ENCODE results near the gene RNF114.
A peak's percentile ranks its signal among the peaks of the same experiment; 100 is the strongest.

The RNF114 gene

GRCh38 chr20:49904440-49905214, 31.6 kb upstream of the RNF114 start:
- DNase-seq: no peak

DNA sequence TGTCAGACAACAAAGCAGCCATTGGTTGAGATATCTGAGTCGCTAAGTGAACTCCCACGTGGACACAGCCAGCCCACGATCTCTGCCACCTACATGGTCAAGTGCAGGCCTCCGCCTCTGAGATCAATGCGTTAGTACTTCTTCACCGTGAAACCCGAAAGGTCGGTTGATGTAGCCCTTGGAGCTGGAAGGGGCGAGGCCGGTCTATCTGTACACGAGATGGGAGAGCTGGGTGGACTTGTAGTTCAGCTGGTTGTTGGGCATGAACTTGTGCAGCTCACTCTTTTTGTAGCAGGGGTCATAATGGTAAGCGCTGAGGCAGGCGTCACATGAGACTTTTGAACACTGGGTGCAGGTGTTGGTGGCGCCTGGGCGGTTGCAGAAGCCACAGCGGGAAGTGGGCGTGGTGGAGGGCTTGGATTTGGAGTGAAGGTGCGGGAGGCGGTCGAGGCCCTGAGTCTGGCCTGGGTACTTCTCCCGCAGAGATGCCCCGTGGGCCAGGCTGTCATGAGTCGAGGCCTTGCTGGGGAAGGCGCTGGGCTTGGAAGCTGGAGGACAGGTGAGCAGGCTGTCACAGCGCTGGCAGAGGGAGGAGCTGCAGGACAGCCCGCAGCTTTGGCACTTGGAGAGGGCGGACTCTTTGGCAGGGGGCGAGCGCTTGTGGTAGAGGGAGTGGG, 30.6 kb upstream of the RNF114 start:
- DNase-seq: no peak

- no peak for DNase-seq
These were observed 30.0 kb upstream of the RNF114 start for GRCh38 chr20:49906101-49906604.

- DNase-seq: no peak
These were observed 29.5 kb upstream of the RNF114 start for GRCh38 chr20:49906615-49907154.

- DNase-seq: no peak
These were observed 28.6 kb upstream of the RNF114 start for GRCh38 chr20:49907405-49908257.

DNA sequence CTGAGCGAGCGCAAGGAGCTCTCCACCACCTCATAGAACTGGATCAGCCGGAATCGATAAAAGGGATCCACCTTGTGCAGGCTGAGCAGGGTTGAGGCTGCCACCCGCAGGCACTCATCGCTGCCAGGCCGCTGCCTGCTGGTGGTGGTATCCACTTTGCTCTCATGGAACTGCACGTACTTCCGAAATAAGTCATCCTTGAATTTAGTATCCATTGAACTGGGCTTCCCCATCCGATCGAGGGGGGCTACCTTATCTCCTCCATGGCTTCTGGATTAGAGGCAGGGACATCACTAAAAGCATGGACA, 28.0 kb upstream of the RNF114 start:
- DNase-seq: no peak

GRCh38 chr20:49909499-49910339, 26.5 kb upstream of the RNF114 start:
- DNase-seq: no peak

DNA sequence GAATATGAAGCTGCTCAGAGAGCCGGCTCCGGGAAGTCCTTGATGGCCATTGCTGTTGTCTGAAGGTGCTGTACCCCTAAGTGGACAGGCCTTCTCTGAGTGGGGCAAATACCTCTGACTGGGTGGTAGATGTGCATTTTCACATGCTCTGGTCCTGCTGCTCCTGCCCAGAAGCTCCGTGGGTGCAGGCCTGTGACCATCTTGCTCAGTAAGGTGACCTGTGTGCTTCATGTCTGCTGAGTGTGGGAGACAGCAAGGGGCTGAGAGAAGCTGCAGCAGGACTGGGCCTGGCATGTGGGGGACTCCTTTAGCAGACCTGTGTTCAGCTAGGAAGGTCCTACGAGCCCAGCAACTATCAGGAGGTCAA, 25.9 kb upstream of the RNF114 start:
- no peak for DNase-seq

GRCh38 chr20:49913399-49914047, 22.7 kb upstream of the RNF114 start:
- no peak for DNase-seq

DNA sequence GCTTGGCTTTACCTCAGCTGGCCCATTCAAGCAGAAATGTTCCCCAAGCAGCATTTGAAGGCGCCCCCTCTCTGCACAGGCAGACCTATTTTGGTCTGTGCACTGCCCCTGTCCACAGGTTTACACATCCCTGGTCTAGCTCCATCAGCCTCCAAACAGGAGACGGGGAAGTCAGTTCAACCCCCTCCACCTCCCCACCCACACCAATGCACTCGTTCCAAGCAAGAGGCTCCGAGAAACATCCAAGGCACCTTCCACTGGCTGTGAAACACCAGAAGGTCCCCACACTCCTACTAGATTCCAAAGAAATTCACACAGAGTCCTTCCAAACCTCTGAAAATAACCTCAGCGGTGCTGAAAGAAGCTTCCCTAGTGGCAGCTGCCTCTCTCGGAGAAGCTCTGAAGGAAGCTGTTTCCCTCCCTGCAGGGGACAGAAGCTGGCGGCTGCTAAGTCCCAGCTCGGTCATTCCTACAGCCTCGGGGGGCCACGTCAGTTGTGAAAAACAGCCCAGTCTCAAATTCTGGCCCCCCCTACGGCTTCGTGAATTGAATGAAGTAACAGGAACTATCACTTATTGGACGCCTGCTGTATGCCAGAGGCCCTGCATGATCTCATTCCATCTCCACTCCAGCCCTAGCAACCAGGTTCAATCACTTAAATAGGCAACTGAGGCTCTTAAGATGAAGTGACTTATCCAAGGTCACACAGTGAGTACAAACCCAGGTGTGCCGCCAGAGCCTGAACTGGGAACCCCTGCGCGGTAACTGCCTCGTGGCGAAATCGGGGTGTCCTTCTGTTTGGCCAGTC, 21.7 kb upstream of the RNF114 start:
- no peak for DNase-seq

- DNase-seq: no peak
These were observed 21.1 kb upstream of the RNF114 start for GRCh38 chr20:49915118-49915379.

GRCh38 chr20:49915380-49916145, 20.6 kb upstream of the RNF114 start, which contains the start of gene SPATA2:
SPATA2 (minus strand) TSS chr20:49915529; CDS start chr20:49908490, 7,039 bp downstream.
- DNase-seq: peak; percentile 78 to 95 (median 87)

GRCh38 chr20:49916146-49917002, 19.8 kb upstream of the RNF114 start:
- DNase-seq: no peak

GRCh38 chr20:49918446-49918845, 17.8 kb upstream of the RNF114 start:
- DNase-seq: no peak

DNA sequence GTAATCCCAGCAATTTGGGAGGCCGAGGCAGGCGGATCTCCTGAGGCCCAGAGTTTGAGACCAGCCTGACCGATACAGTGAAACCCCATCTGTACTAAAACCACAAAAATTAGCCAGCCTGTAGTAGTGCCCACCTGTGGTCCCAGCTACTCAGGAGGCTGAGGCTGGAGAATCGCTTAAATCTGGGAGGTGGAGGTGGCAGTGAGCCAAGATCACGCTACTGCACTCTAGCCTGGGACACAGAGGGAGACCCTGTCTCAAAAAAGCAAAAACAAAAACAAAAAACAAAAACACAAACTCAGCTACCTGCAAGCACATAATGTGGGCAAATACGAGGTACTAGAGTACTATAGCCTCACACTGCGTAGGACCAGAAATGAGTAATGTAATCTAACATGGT, 17.2 kb upstream of the RNF114 start:
- no peak for DNase-seq

GRCh38 chr20:49919461-49919860, 16.7 kb upstream of the RNF114 start:
- no peak for DNase-seq

- no peak for DNase-seq
These were observed 11.9 kb upstream of the RNF114 start for GRCh38 chr20:49924247-49924646.

DNA sequence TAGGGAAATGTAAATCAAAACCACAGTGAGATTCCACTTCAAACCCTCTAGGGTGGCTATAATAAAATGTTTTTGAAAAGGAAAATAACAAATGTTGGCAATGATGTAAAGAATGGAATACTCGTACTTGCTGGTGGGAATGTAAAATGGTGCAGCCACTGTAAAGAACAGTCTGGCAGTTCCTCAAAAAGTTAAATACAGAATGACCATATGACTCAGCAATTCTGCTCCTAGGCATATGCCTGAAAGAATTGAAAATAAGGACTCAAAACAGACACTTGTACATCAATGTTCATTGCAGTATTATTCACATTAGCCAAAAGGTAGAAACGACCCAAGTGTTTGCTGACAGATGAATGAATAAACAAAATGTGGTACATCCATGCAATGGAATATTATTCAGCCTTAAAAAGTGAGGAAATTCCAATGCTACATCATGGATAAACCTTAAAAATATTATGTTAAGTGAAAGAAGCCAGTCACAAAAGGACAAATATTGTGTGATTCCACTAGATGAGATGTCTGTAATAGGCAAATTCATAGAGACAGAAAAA, 10.2 kb upstream of the RNF114 start:
- DNase-seq: no peak
